ENCODE data around the gene ORC6.
A peak's percentile ranks its signal among the peaks of the same experiment; 100 is the strongest.

ORC6 gene

DNA sequence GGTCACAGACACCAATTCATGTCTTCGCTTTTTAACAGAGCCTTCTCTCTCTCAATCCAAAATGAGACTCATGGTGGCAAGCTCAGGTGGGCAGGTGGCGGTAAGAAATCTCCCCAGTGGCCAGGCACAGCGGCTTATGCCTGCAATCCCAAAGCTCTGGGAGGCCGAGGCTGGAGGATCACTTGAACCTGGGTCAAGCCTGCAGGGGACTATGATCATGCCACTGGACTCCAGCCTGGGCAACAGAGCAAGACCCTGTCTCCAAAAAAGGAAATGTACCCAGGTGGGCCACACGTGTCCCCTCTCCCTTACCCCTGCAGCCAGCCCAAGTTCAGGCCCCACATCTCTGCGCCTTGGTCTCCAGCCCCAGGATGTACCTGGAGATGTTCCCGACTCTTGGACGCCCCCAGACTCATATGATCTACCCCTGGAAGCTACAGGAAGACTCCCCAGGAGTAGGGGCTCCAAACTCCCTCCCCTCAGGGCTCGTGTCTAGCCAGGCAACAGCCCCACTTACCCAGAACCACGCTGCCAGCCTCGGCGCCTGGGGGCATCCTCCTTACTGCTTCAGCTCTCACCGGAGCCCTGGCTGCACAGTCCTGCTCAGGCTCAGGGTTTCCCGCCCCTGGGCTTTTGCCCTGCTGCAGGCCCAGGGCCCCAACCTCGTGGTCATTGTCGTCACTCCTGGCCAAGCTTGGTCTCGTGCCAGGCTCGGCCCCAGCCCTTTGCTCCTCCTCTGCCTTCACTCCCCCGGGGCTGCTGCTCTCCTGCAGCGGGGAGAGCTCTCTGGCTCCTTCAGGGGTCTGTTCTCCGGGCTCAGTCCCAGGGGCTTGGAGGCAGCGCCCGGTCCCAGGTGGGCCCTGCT is 42.5 kb downstream of the ORC6 start:
- no peak for DNase-seq (ENCODE audit: low spot score)

DNA sequence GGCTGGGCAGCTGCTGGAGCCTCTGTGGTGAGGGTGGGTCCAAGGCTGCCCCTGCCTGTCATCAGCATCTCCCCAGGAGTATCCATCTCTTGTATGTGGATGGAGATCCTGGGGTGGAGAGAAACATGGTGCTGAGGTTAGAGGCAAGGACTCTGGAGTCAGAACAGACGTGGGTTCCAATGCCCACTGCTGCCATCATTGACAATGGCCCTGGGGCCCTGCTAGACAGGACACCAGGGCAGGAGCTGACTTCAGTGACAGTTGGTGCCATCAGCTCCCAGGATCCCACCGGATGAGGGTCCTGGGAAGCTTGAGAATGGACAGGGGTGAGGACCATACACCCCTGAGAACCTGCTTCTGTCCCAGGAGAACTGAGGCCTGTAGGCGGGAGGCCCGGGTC is 43.1 kb downstream of the ORC6 start:
- DNase-seq (ENCODE audit: low spot score): no peak

DNA sequence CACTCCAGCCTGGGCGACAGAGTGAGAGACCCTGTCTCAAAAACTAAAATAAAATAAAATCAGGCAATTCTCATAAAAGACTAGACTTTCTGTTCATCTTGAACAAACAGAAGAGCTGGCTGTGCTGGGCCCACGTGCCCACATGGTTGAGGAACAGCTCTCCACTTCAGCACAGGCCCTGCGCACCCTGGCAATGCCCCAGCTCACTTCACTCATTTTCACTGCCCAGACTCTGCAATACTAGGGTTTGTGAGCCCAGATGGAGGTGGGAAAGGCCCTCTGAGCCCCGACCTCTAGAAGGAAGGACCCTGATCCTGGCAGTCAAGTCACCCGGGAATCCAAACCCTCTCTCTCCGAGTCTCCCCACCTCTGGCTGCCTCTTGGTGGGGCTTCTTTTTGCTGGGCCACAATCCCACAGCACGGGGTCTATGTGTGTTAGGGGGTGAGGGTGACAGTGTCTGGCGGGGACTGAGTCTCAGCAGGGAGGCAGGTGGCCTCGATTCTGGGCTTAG is 43.9 kb downstream of the ORC6 start:
- no peak for DNase-seq (ENCODE audit: low spot score)

DNA sequence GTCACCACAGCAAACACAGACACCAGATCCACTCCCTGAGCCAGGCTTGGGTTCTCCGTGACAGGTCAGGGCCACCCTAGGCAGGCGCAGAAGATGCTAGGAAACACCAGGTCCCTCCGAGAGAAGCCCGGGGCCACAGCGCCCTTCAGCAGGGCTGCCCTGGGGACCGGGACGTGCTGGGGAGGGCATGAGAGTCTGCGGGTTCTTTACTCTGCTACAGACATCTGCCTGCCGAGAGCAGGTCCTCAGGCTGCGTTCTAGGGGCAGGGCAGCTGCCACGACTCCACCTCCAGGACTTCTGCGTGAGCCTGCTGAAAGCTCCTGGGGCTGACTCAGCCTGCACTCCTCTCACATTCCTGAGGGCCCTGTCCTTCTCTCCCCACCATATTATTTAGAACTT is 47.2 kb downstream of the ORC6 start:
- DNase-seq (ENCODE audit: low spot score): no peak

DNA sequence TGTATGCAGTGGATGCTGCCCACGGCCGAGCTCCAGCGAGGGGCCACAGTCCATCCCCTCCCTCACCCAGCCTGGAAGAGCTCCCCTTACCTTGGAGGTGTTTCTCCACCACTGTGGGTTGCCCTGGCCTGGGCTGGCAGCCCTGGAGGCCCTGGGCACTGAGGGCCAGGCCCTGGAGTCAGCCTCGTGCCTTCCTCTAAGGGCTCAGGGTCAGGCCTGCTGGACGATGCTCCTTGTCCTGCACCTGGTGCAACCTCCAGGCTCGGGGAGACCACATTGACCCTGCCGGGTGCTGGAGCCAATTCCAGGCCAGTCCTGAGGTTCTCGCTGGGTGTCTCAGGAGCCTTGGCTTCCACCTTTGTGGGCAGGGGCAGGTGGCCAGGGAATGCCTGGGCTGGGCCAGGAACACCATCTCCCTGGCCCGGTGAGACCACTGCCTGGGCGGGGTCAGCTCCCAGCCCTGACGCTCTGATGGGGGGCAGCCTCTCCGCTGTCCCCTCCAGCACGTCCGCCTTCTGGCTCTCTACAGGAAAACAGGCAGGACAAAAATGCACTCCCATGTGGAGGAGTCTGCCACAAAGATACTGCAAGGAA is 48.3 kb downstream of the ORC6 start:
- DNase-seq (ENCODE audit: low spot score): no peak

DNA sequence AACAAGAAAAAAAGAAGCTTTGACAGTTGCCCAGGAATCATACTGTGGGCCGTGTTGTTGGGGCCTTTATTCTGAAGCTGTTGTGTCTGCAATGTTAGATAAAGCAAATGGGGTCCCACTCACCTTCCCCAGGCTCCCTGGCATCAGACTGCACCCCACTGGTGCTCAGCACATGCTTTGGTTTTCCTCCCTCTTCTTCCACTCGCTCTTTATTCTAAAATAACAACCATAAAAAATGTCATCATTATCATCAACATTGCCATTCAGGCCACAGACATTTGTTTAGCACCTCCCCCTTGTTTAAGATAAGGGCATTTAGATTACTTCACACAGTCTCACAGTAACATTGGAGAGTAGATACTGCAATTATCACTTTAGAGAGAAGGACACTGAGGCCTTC is 50.5 kb downstream of the ORC6 start:
- no peak for DNase-seq (ENCODE audit: low spot score)

DNA sequence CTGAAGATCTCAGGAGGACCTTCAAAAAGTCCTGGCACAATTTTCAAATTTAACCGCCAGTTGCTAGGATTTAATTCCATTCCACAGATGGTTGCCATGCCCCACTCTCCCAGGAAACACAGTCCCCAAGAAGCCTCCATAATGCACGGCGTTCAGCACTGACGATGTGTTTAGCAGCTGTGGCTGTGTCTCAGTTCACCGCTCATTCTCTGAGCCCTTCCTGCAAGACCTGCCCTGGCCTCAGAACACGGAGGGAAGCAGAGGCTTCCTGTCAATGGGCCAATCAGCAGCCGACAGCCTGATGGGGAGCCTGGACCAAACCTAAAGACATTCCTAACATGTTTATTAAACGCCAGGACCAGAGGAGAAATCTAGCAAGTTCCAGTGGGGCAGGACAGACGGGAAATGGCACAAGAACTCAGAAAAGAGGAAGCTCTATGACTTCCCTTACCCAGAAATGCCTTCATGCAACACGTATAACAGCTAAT is 53.8 kb downstream of the ORC6 start:
- DNase-seq (ENCODE audit: low spot score): peak; percentile 15

DNA sequence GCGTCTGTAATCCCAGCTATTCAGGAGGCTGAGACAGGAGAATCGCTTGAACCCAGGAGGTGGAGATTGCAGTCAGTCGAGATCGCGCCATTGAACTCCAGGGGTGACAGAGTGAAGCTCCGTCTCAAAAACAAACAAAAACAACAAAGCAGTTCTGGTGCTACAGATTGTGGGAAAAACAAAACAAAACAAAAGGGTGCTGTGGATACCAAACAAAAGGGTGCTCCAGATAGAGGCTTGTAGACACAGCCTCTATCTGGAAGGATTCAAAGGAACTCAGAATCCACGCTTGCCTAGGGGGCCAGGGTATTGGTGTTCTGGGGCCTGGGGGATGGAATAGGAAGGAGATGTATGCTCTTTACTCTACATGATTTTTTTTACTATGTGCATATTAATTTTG is 56.2 kb downstream of the ORC6 start:
- DNase-seq (ENCODE audit: low spot score): no peak

DNA sequence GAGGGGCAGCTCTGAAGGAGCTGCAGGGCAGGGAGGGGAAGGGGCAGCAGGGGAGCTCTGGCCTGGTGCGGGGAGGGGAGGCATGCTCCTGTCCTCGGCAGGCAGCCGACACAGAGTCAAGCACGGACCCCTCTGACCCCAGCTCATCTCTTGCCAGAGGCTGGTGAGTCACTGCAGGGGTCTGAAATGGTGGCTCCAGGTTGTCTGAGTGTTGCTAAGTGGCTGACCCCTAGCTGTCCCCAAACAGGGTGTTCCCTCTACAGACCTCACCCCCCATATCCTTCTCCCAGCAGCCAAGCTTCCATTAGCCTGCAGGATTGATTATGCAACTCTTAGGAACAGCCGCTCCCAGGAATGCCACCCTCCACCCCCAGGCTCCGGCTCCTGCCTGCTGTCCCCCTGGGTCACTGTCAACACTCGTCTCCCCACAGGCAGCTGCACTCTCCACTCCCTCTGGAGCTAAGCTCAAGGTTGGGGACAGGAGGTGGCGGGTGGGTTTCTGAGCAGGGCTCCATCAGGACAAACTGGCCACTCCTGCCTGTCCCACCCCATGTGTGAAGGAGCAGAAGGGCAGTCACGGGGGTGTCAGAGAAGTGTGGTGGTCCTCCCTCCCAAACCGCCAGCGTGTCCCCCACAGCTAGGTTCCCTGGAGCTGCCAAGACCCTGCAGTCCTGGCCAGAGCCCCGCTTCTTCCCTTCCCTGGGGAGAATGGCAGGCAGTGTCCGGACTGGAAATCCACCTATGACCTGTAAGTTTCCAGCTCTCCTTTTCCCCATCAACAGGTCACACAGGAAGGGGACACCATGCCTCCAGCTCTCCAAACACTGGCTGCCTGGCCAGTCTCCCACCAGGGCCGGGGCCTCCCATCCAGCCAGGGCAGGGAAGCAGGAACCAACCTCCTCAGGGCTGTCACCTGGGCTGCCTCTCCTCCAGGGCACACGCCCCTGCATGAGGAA is 57.6 kb downstream of the ORC6 start:
- DNase-seq (ENCODE audit: low spot score): no peak

Data from activated CD4-positive, alpha-beta T cell treated with anti-CD3 and anti-CD28 coated beads, Interleukin-2, Interleukin-4, amounts not matched to agents 100 ng/mL and 50 ng/mL, durations not matched to agents 16 hours and 8 hours (primary cell).